GM12878 (cell line): ENCODE results near the gene PLXDC1.

Experiments used
- CTCF ChIP-seq, 3 experiments: IDR thresholded peaks in 2 of 3; conservative IDR thresholded peaks in 1 of 3; 2 replicates each; pipeline ENCODE4 v1.5.1; 2011; ENCODE audit warnings: low read depth in 3 of 3, low read length in 3 of 3, mild to moderate bottlenecking in 3 of 3, control low read depth in 2 of 3, moderate library complexity in 2 of 3, inconsistent platforms in 1 of 3, mixed read lengths in 1 of 3; ENCODE audit not compliant: control insufficient read depth in 2 of 3, insufficient read depth in 1 of 3; ENCODE audit errors: extremely low read depth in 1 of 3
- MTA2 ChIP-seq: fragments of 450-650 bp; IDR thresholded peaks from 2 replicates; pipeline ENCODE4 v1.6.1; 2016; ENCODE audit warnings: low read depth, mild to moderate bottlenecking, moderate library complexity
- POLR2AphosphoS5 ChIP-seq: IDR thresholded peaks from 2 replicates; pipeline ENCODE4 v1.6.1; 2011; ENCODE audit warnings: mild to moderate bottlenecking, low read length, inconsistent platforms
- SUPT20H ChIP-seq: IDR thresholded peaks from 2 replicates; pipeline ENCODE4 v1.6.1; 2011; ENCODE audit warnings: low read depth, mild to moderate bottlenecking, low read length, moderate library complexity, borderline replicate concordance; ENCODE audit not compliant: control insufficient read depth
- TCF7 ChIP-seq: IDR thresholded peaks from 2 replicates; pipeline ENCODE4 v1.6.1; 2014; ENCODE audit warnings: antibody characterized with exemption, borderline replicate concordance

GRCh38 chr17:39123627-39124026, 27.8 kb downstream of the PLXDC1 start:
- TF ChIP-seq SUPT20H (no peak), POLR2AphosphoS5 (no peak), CTCF (IDR thresholded peaks at IDR 0.05 in 2 of 3, conservative IDR thresholded peaks at IDR 0.05 in 1 of 3; ENCODE audit: control insufficient read depth in 2 of 3, extremely low read depth in 1 of 3, insufficient read depth in 1 of 3, low read depth in 3 of 3, low read length in 3 of 3) (no peak), MTA2 (no peak), TCF7 (no peak)
